GM21526 (cell line): ENCODE results near the gene EIF4A2.
A peak's percentile ranks its signal among the peaks of the same experiment; 100 is the strongest.

Experiments used
- ATAC-seq: cut with Tn5 transposase; IDR thresholded peaks from one replicate; pipeline ENCODE4 v1.9.1; 2021; ENCODE audit warnings: moderate library complexity; ENCODE audit not compliant: unreplicated experiment, low FRiP score

EIF4A2 gene

GRCh38 chr3:186783058-186783730, at the start of gene EIF4A2:
EIF4A2 (plus strand) TSS chr3:186783577; CDS start chr3:186783611, 34 bp downstream.
- ATAC-seq, result peak; percentile 55

GRCh38 chr3:186742618-186743380, 40.6 kb upstream of the EIF4A2 start:
- ATAC-seq, result no peak

DNA sequence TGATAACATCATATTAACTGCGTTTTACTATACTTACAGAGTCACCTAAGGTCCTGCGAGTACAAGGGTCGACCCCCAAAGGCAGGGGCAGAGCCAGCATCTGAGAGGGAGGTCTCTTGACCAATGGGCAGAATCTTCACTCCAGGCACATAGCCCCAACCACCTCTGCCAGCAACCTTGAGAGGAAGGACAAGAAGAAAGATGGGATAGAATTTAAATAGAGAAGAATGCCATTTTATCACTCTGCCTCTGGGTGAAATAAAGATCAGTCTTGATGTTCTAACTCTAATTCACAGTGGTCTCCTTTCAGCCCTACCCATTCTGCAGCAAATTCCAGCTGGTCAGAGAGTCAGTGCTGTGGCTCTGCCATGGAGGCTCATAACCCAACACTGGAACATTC, 39.7 kb upstream of the EIF4A2 start:
- ATAC-seq, result no peak

- no peak for ATAC-seq
Observed at GRCh38 chr3:186746008-186746407, 37.4 kb upstream of the EIF4A2 start.

GRCh38 chr3:186750316-186750715, 33.1 kb upstream of the EIF4A2 start:
- ATAC-seq, result no peak

GRCh38 chr3:186751480-186751879, 31.9 kb upstream of the EIF4A2 start:
- ATAC-seq, result no peak

DNA sequence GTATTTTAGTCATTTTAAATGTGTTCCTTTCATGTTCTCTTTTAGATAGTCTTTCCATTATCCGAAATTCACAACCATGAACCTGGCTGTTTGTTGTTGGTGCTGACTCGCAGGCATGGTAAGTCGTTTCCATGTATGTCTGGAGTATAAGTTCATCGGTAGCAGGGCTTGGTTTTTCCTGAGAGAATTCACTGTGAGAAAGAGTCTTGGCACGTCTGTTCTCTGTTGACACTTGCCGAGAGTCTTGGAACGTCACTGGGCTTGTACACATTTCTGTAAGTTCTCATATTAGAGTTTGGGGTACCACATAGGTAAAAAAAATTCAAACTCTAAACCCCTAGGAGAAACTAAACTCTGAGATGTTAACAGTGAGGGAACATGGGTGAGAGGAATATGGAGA, 29.4 kb upstream of the EIF4A2 start:
- no peak for ATAC-seq

GRCh38 chr3:186754871-186755270, 28.5 kb upstream of the EIF4A2 start:
- ATAC-seq, result no peak

DNA sequence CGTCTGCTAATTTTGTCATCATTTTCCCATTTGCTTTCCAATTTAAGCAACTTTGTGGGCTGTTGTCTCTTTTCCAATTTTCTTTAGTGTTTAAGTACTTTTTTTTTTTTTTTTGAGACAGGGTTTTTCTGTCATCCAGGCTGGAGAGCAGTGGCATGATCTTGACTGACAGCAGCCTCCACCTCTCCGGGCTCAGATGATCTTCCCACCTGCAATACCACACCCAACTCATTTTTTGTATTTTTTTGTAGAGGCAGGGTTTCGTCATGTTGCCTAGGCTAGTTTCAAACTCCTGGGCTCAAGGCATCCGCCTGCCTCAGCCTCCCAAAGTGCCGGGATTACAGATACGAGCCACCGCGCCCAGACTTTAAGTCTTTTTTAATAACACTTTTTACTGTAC, 26.2 kb upstream of the EIF4A2 start:
- no peak for ATAC-seq

DNA sequence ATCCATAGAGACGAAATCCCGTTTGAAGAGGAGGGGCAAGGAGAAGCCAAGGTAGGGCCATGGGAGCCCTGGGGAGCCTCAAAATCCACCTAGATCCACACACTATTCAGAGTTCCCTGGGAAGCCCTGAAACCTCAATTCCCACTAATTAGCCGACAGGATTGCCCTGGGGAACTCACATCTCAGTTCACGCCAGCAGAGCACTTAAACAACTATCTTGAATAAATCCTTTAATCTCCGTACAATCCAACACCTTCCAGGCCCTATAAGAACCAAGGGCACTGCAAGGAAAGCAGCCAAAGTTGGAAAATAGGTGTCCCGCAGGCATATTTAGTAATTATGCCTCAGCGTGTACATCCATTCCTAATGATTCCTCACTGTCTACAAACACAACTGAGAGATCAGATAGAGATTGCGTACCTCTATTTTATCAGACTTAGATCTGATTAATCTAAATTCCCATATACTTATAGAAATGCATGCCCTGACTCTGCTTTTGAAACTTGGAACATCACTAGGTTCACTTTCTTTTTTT, 25.6 kb upstream of the EIF4A2 start:
- ATAC-seq, result no peak

DNA sequence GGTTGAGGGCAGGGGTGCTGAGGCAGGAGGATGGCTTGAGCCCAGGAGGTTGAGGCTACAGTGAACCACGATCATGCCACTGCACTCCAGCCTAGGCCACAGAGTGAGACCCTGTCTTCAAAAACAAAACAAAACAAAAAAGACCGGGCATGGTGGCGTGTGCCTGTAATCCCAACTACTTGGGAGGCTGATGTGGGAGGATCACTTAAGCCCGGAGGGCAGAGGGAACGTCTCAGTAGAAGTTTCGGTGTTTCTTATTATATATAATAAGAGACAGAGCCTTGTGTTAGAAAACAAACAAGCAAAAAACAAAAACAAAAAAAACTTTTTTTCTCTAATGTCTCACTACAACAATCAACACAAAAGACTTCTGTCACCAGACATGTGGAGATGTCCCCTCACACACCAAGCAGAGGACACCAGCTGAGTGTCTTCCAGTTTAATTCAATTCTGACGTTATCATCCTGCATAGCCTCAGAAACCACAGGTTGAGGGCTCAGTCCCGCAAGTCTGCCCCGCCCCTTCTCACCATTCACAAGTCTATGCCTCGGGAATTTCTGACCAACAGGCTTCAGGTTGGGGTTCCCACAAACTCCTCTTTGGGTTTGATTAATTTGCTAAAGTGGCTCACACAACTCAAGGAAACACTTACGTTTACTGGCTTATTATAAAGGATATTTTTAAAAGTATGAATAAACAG, 24.0 kb upstream of the EIF4A2 start:
- no peak for ATAC-seq

GRCh38 chr3:186760141-186760833, 23.1 kb upstream of the EIF4A2 start:
- no peak for ATAC-seq

DNA sequence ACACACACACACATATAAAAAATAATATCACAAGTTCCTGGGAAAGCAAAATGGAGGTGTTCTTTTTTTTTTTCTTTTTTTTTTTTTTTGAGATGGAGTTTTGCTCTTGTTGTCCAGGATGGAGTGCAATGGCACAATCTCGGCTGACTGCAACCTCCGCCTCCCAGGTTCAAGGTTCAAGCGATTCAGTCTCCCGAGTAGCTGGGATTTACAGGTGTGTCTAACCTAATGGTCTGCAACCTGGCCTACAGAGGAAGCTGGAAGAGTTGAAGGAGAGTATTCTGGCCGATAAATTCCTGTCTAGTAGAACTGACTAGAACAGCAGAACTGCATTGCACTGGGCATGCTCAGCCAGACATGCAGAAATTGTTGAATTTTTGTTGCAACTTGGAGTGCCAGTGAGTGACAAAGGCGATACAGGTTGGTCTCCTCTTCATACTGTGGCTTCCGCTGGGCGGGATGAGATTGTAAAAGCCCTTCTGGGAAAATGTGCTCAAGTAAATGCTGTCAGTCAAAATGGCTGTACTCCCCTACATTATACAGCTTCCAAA, 22.4 kb upstream of the EIF4A2 start:
- no peak for ATAC-seq

DNA sequence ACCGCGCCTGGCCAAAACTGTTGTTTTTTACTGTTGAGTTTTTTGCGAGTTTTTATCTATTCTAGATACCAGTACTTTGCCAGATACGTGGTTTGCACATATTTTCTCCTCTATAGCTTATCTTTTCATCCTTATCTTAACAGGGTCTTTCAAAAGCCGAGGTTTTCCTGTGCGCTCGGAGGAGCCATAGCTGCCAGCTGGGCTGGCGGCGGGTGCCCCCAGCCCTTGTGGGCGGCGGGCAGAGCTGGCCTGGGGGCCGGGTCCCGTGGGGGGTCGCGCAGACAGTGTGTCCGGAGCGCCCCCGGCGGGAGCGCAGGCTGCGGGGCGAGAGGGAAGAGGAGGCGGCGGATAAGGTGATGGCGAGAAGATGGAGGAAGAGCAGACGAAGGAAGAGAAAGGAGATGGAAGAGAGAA, 11.1 kb upstream of the EIF4A2 start:
- peak; percentile 25 for ATAC-seq

GRCh38 chr3:186772701-186773417, 10.5 kb upstream of the EIF4A2 start:
- ATAC-seq, result peak; percentile 89

DNA sequence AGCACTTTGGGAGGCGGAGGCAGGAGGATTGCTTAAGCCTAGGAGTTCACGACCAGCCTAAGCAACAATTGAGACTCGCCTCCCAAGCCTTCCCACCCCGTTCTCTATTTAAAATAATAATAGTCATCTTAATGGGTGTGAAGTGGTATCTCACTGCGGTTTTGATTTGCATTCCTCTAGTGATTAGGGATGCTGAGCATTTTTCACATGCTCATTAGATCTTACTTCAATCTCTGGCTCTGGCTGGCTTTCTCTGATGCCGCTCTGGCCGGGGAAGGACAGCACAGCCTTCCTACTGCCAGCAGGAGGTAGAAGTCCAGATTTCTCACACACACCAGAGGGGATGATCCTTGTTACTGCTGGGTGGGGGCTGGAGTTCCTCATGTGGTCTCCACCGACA, 7.4 kb upstream of the EIF4A2 start:
- no peak for ATAC-seq

DNA sequence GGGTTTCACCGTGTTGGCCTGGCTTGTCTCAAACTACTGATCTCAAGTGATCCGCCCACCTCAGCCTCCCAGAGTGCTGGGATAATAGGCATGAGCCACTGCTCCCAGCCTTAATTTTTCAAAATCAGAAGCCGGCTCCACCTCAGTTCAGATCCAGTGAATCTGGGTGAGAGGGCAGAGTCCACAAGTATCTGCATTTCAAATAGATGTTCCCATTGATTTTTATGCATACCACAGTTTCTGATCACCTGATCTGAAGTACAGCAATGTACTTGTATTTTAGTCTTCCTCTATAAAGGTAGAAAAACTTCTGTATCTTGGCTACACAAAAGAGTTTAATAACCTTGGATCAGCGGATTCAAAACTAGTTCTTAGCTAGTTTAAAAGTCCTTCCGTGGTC, 4.2 kb upstream of the EIF4A2 start:
- no peak for ATAC-seq

GRCh38 chr3:186782542-186783057, 777 bp upstream of the EIF4A2 start:
- no peak for ATAC-seq

DNA sequence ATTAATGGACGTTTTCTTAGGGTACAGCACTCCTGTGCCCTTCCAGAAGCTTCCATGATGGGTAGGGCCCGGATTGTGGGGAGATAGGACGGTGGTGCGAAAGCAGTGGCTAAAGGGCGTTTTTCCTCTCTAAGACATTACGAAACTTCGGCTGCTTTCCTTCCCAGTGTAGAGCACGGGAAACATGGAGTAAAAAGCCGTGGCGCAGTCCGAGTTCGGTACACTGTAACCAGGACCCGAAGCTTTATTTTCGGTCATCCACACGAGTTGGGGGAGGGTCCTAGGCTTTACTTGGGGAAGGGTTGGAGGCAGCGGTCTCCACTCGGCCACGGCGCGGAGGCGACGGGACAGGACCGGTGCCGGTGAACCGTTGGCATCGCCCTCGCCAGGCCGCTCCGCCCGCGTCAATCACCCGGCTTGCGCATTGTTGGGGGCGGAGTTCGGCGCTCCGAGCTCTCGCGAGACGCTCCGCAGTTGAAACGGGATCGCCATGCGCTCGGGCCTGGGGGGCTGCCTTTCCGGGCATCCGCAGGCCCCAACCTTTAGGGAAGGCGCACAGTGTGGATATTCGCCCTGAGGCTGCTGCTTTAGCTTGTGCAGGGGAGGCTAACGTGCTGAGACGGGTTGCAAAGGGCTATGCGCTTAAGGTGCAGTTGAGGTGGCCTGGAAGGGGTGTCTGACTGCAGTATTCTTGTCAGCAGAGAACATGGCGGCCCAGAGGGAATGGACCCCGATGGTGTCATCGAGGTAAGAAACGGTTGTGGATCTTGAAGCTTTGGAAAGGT, 546 bp downstream of the EIF4A2 start:
- peak; percentile 51 for ATAC-seq
